D341Med (cell line): ENCODE data around the gene MKX.
A peak's percentile ranks its signal among the peaks of the same experiment; 100 is the strongest.

Experiments used
- DNase-seq: peaks from one replicate; pipeline ENCODE4 v3.0.0; 2012; ENCODE audit warnings: low spot score

The MKX gene

DNA sequence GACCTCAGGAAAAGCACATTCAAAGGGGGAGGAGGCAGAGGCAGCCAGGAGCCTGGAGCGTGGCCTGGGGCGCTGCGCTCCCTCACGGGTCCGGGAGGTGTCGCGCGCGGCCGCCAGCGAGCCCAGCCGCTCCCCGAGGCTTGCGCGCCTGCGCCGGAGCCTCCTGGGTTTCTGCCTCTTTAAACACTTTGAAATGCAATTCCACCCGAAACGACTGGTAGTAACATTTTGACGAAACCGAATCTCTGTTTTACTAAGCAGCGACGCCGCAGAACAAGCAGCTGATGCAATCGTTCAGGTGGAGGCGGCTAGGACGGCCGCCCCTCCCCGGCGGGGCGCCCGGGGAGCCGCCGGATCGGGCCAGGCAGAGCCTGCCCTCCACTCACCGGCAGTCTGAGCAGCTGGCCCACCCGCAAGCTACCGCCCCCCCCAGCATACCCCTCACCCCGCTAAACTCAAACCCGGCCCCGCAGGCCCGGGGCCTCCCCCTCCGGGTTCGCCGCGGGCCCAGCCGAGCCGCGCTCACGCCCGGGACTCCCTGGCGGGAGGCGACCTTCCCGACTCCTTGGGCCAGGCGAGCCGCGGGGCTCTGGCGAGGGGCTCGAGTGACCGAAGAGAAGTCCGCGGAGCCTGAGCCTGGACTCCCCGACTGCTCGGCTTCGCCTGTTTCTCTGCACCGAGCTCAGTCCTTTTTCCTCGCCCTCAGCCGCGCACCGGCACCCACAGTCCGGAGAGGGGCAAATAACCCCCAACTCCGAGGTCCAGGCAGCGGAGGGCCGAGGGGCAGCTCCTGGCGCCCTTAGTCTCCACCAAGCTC is 3.2 kb downstream of the MKX start:
- DNase-seq = peak; percentile 91

DNA sequence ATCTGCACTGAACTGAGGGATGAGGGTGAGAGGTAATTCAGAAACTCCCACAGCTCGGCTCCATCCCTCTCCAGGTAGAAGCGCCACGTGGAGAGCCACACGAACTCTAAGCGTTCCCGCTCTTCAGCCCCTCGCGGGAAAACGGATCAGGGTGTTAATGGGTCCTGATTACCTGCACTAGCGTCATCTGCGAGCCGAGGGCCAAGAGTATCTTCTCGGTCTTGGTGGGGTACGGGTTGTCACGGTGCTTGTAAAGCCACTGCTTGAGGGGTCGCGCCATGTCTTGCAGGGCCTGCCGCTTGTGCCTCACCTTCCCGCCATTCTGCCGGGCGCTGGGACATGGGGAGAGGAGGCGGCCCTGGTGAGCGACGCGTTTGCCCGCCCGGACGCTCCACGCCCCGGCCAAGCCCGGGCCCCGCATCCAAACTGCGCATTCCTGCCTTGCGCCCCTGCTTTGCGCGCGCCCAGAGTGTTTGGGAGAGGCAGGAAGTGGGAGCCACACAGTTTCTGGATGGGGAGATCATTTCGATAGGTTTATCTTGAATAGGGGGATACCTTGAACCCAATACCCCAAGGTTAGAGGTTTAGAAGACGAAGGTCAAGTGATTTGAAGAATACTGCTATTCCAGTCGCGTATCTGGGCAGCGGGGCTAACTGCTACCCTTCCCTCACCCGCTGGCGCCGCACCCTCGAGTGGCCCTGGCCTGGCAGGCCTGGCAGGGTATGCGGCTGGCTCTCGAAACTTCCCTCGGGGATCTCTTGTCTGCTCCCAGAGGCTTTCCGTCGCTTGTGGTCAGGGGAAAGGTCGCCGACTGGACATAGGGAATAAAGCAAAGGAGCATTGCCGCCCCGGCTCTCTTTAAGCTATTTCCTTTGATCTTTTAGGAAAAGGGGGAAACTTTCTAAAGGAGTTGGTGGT is 4.2 kb downstream of the MKX start:
- no peak for DNase-seq

DNA sequence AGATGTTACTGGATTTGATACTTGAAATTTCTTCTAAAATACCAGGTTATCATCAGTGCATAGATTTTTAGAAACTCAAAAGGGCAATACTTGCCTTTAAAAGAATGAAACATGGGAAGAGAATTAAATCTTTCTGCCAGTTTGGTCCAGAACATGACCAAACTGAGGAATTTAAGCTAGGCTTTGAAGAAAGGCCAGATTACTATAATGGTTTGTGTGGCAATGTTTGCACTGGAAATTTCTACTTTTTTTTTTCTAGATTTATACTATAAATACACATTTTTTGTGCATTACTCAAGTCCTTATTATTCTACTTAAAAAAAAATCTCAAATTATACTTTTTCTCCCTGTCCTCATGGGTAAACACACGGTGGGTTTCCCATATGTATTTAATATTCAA is 9.2 kb downstream of the MKX start:
- no peak for DNase-seq

DNA sequence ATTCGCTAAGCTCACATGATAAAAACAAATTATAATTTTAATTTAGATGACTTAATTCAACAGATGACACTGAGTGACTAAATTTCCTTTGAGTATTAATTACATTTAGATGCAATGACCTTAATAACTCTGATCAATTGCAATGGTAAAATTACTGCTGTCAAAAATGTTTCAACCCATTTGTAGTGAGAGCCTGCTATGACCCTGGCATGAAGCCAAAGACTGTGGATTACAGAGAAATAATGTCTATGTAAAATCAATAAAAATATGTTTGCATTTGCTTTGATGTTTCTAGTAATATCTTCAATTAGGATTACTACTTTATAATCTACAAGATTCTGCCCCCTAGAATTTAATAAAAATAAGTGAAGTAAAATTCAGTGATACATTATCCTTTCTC is 15.6 kb downstream of the MKX start:
- no peak for DNase-seq

DNA sequence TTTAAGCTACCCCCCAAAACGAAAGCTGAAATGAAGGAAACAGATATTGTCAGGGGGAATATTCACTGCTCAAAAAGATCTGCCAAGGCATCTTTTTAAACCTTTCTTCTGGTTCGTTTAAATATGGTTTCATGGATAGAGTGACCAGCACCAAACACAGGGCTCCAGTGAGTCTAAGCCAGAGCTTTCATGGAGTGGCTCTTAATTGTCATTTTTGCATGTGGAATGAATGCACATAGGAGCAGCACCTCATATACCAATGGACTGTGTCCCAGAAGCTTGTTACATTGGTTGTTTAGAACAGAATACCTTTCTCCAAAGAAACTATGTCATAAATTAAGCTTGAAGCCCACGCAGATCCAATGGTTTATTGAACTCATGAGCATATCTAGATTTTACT is 17.3 kb downstream of the MKX start:
- DNase-seq = no peak

DNA sequence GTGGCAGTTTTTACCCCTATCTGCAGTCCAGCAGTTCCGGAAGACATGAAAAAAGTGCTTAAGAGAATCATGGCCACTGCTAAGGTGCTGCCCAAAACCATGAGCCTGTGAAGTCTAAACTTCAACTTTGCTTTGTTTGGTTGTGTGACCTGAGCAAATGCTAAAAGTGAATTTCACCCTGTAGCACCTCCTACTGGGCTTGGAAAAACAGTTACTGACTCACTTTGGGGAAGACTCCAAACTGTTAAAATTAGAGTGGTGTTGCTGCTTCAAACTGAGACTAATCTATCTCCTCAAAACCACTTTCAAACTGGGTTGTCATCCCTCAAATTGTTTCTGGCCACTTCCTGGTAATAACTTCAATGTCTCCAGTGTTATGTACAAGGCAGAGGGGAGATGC is 21.3 kb downstream of the MKX start:
- no peak for DNase-seq

DNA sequence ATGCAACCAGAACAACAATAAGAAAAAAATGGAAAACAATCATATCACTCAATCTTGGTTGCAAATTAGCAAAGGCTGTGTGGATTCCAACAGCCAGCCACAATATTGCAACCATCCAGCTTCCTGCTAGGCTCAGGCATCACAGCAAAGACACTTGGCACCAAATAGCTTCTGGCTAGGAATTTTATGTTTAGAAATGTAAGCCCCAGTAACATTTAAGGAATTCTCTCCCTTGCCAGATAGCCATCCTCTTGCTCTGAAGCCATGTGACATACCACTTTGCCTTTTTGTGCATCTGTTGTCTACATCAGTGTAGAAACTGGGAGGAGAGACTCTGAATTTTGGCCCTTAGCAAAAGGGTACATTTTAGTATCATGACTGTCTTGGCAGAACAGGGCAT is 22.2 kb downstream of the MKX start:
- DNase-seq = no peak

DNA sequence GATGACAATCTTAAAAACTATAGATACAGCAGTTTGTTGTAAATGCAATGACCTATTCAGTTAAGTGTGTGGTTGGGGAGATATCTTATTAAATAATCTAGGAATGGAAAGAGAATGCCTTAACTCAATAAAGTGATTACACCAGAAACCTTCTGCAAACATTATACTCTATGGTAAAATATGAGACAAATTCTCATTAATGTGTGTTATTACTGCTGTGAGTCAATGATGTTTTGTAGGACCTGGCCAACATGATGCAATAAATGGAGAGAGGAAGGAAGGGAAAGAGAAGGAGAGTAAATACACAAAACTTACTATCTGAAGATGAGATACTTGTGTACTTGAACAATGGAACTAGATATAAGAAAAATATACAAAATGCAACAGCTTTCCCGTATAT is 25.1 kb downstream of the MKX start:
- no peak for DNase-seq

DNA sequence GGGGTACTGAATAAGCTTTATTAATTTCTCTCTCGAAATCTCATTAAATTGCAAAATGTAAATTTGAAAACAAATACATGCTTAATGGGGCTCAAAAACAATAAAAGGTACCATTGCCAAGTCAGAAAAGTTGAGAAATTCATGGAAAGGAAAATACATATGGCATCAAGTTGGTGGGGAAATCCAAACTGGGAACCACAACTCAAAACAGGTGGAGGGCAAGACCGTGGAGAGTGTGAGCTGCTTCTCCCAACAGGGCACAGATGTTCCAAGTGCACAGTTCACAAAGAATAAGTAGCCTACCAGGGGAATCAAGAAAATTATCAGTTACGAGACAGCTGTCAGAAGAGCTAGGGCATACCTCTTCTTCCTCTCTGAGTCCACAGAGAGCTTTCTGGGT is 26.6 kb downstream of the MKX start:
- DNase-seq = no peak

DNA sequence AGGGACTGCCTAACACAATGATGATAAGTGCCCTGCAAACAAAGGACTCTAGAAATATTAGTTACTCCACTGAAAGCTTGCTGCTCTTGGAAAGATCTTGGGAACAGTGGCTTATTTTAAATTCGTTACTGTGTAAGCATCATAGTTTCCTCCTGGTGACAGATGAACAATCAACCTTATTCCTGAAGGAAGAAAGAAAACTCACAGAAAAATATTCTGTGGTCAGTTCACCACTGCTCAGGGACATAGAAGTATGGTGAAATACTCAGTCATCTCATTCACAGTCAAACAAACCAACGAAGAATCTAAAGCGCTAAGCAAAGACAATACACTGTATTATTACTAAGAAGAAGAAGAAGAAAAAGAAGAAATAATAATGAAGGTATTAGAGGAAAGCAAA is 27.8 kb downstream of the MKX start:
- no peak for DNase-seq

DNA sequence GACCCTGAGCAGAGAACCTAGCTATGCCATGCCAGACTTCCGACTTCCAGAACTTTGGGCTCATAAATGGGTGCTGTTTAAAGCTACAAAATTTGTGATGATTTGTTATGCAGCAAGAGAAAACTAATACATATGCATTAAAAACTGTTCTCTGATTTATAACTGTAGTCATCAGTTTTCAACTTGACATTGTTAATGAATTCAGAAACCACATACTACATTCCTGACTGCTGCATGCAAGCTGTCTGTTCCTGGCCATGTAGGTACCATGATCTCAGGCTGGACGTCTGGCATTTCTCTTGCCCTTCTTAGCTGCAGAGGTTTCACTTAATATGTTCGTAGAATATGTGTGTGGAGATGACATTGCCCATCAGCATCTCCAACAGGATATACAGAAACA is 28.4 kb downstream of the MKX start:
- DNase-seq = no peak

DNA sequence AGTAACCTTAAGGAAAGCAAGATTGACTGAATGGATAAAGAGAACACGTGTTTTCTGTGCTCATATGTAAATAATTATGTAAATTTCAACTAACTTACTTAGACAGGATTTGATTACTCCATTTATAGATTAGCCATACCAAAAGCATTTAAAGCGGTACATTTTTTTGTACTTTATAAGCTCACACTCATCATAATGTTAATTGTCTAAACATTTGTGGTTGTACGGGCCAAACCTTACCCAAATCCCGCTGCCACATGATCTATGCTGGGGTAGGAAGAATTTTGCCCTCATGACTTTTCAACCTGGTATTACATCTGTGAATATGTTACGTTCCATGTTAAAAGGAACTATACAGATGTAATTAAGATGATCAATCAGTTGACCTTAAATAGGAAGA is 29.1 kb downstream of the MKX start:
- no peak for DNase-seq

DNA sequence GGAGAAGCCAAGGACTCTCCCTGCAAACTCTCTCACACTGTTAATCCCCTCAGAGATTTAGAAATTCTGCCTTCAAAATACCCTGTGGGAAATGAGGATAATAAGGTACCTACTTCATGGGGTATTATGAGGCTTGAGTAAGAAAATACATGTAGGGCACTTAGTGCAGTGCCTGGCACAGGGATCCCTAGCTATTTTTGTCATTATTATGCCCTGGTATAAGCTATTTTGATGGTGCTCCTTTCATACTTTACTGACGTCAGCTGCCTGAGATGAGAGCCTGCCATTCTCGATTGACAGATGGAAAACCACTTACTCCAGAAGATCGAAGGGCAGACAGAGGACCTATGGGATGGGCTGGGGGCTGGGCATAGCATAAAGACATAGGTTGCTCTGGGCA is 30.1 kb downstream of the MKX start:
- peak; percentile 46 for DNase-seq

DNA sequence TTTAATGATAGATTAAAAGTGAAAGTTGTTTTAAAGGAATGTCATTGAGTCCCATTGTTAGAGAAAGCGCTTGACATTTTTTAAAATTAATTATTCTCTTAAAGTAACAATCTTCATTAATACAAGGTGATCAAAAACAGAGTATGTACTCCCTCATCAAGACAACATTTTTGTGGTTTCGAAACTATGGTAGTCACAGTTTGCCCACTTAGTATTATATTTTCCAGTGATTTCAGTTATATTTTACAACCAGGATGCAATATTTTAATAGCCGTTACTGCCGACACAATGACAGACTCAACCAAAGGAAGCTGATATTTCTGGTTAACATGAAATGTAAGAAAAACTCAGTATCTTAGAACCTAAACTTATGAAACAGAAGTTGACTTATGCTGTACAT is 31.3 kb downstream of the MKX start:
- no peak for DNase-seq

DNA sequence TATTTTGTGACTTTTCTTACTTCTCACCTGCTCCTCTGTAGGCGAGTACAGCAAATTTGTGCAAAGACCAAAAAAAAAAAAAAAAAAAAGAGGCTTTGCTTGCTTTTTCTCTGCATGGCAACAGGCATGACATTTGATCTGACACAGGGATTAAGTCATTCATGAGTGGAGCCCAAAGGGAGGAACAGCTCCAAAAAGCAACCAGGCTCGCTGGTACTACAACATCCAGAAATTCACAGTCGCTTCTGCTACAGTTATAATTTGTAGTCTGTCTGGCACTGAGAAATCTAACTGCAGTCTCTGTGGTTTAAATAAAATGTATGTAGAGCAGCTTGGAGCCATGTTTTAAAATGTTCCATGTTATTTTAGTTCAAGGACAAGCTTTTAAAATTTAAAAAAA is 31.7 kb downstream of the MKX start:
- peak; percentile 30 for DNase-seq

DNA sequence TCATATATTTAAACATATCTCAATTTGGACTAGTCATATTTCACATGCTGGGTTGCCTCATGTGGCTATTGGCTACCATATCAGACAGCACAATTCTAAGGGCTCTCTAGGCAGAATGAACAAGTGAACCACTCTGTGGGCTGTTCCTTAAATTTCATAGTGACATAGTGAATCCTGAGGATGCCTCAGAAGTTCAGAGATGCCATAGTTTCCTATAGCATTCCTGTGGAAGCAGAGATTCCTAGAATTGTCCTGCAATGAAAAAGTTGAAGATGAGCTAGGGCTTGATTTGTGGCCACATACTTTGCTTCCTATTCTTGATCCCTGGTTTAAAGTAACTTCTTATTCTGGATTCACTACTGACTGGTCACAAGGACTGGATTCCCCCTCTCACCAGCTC is 35.6 kb downstream of the MKX start:
- DNase-seq = no peak

DNA sequence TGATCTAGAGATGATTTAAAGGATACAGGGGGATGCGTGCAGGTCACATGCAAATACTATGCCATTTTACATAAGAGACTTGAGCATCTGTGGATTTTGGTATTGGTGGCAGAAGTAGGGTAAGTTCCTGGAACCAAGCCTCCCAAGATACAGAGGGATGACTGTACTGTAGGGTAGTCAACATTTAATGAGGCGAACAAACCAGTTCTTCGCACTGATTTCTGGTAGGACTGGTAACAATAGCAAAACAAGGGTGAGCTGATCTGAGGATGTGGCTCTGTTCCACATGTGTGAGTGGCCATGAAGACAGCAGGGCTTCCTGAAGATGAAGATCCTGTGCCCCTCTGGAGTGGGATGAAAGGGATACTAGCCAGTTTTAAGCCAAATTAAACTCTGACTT is 36.3 kb downstream of the MKX start:
- no peak for DNase-seq

DNA sequence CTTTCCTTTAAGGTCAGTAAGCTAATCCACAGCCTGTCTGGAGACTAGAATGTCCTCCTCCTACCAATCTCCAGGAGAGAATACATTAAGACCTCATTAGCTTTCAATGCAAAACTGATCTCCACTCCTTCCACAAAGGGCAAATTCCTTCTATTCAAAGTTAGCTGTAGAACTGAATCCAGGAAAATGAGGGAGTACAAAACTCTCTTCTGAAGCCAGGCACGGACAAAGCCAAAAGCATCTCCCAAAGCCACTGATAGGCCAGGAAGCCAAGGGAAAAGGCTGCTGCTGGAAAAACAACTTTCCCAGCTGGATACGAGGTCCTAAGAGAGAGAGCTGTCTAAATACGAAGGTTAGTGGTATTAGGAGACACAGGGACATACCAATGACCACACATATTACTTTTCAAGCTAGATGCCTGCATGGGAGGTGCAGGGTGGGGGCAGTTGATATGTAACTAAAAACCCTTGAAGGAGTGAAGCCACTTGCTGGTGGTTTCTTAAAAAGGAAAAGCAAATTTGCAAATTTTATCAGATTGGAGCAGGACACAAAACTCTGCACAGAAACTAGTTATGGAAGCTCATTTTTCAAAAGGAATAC is 43.6 kb downstream of the MKX start:
- no peak for DNase-seq

DNA sequence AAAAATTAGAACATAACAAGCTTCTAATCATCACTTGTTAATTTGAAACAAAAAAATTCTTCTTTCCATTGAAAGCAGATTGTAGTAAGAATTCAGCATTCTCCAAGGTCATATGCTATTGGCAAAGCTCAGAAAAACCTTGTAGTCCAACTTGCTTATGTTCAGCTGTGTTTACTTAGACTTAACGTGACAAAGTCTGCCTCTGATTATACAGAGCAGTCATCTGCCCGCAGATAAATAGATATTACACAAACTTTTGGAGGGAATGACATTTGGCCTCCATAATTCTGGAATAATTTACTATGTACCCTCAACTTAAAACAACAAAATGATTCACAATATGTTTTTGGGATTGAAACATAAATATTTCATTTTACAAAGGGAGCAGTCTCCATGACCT is 45.8 kb downstream of the MKX start:
- DNase-seq = no peak

DNA sequence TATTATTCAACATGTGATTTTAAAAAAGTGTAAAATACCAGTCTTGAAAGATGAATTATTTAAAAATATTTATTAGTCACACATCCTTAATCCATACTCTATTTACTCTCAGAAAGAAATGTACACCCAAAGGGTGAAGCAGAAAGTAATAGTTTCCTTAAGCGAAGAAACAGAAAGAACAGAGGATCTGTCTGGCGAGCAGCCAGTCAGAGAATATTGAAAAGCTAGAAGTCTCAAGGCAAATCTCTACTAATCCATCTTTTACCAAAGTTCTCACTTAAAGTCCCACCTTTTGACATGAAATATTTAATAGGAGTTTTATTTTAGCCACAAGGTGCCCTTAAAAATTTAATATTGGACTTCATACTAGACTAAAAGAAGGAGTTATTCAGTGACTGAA is 46.7 kb downstream of the MKX start:
- no peak for DNase-seq

DNA sequence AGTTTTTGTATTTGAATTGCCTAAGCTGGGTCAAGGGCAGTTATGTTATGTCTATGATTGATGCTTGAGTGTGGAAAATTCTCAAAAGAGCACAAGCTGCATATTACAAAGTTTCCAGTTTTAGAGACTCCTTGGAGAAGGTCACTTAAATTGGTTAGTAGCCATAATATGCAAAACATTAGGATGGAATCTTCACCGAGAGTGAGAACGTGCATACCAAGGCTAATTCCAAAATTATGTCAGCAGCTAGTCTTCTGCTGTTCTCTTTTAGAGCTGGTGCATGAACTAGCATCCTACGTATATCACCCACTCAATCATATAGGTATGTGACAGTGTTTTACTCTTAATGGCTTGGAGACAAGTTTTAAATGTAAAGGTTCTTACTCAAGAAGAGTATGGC is 49.2 kb downstream of the MKX start:
- DNase-seq = no peak

DNA sequence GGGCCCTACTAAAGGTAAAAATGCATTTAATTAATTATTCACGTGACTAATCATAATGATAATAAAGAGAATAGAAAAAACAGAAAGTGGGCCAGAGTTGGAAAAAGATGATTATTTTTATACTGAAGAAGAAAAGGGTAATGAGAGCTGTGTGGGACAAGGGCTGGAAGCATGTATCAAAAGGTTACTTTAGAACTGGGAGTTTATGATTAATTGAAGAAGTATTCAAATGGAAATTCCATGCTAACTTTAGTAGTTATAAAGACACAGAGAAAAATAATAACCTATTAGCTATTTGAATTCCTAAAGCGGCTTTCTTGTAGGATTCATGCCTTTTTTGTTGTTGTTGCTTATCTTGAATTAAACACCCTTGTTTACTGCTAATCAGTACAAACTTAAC is 49.9 kb downstream of the MKX start:
- no peak for DNase-seq

DNA sequence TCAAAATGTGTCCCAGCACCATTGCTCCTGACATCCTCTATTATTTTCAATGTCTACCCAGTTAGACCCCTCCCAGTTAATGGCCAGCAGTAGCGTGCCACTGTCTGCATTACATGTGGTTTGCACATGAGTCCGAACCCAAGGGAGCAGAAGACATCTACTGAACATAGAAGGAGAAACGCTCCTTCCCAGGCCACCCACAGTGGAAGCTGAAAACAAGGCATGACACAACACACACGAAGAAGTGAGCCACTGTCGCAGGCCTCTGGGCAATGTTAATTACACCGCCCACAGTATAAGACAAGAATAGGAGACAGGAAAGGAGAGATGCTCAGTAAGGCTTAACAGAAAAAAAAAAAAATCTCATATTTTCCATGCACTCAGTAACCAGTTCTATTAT is 50.5 kb downstream of the MKX start:
- no peak for DNase-seq
